Mononuclear cell (primary cell): ENCODE measurements around the gene CRABP1. TPM values are rescaled to one million over a fixed set of nuclear protein-coding genes. Genes with fewer than 3 reads are reported as not detected.
"Not testable (repeated sequence)": the region's sequence is repeated elsewhere in the genome, so short reads cannot be mapped to it uniquely, and the experiment has no call there.

Experiments
- H3K27me3 ChIP-seq: 2 replicates; pipeline ENCODE4 v1.6.0; 2011; ENCODE audit warnings: low read length, control low read depth; ENCODE audit not compliant: insufficient read depth
- H3K4me1 ChIP-seq: 2 replicates; pipeline ENCODE4 v1.5.1; 2011; ENCODE audit warnings: mild to moderate bottlenecking, low read length, control low read depth; ENCODE audit not compliant: insufficient read depth
- H3K4me3 ChIP-seq: 2 replicates; pipeline ENCODE4 v1.5.1; 2011; ENCODE audit warnings: mild to moderate bottlenecking, low read length, moderate library complexity
- H3K9me3 ChIP-seq: 2 replicates; pipeline ENCODE4 v1.5.1; 2011; ENCODE audit warnings: low read depth, mild to moderate bottlenecking, control low read depth, low read length
- total RNA-seq: library from RNA; depleted of rRNA; stranded (reverse); fragments of >200 nt; gene quantifications from one replicate; pipeline ENCODE4 v1.2.3, GENCODE V29; 2012

The CRABP1 gene
- total RNA-seq, 1 donor: not detected

DNA sequence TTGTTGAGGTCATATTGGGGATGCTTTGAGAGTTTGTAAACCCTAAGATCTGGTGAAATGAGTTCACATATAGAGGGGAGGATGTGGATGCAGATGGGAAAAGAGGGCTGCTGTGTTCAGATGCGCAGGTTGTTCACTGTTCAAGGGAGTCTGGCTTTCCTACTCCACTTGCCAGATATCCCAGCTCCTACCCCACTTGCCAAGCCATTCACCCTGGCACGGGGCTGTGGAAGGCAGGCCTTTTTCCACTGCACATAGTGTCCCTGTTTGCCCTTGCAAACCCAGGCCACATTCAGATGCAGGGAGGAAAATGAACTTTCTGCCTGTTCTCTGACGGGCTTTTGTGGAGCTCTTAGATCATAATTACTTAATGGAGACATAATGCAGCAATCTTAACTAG, 29.0 kb downstream of the CRABP1 start:
- Histone ChIP-seq H3K4me3 (no peak overlapping the region), H3K4me1 (no peaks in the 10 kb centered on the region), H3K9me3 (no peaks in the 10 kb centered on the region), H3K27me3 (no peaks in the 10 kb centered on the region)

DNA sequence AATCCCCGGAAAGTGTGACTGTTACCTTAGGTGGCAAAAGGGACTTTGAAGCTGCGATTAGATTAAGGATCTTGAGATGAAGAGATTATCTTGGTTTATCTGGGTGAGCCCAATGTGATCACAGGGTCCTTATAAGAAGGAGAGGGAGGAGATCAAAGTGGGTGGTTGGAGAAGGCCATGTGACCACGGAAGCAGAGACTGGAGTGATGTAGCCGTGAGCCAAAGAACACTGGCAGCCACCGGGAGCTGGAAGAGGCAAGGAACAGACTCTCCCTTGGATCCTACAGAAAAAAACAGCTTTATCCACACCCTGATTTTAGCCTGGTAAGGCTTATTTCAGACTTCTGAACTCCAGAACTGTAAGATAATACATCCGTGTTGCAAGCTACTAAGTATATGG, 29.9 kb downstream of the CRABP1 start:
- H3K4me3 ChIP-seq: no peak overlapping the region
- H3K27me3 ChIP-seq: no peaks in the 10 kb centered on the region
- H3K9me3 ChIP-seq: no peaks in the 10 kb centered on the region
- H3K4me1 ChIP-seq: peaks cover 5% of the 10 kb centered on the region

DNA sequence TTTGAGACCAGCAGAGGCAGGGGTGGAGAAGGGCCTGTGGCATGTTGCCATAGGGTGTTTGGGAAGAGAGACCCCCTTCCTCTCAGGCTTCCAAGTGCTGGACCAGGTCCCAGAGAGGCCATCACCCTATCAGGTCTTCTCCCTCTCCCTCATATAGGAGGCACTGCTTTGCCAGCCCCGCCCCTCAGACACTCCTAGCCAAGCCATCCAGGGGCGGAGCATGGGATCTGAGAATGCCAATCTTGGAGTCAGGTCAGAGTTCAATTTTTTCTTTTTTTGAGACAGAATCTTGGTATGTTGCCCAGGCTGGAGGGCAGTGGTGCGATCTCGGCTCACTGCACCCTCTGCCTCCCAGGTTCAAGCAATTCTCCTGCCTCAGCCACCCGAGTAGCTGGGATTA, 32.7 kb downstream of the CRABP1 start:
- Histone ChIP-seq H3K4me1 (peaks cover 5% of the 10 kb centered on the region), H3K4me3 (no peak overlapping the region), H3K9me3 (no peaks in the 10 kb centered on the region), H3K27me3 (no peaks in the 10 kb centered on the region)

DNA sequence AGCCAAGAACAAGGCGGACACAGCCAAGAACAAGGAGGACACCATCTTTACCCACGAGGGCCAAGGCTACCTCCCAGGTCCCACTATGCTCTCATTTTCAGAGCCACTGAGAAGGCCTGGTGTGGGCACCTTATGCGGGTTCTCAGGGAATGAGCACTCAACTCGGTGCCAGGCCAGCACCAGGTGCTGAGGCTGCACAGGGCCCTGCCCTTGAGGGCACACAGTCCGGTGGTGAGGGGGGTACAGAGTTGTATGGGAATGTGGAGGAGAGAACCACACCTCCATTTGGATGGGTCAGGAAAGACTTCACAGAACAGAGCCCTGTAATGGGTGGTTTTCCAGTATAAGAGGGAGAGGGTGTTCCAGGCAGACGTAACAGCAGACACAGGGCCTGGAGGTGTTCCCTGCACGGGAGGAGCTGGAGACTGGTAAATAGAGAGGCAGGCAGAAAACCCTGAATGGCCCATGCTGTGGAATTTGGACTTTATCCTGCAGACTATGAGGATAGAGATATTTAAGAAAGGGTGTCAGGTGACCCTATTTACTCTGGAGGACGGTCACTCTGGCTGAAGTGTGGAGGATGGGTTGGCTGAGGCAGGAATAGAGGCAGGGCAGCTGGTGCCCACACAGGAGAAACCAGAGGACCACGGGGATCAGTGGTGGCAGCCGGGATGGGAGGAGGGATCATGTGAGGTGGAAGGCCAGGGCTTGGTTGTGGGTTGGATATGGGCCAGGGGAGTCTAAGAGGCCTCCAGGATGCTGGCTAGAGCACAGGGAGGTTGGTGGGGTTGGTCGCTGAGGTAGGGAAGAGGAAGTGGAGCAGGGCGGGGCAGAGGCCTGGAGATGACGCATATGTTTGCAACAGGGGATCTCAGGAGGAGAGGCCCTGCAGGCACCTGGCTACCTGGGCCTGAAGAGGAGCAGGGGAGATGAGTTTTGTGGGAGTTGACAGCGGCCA, 34.6 kb downstream of the CRABP1 start:
- Histone ChIP-seq H3K27me3 (no peaks in the 10 kb centered on the region), H3K9me3 (no peaks in the 10 kb centered on the region), H3K4me3 (no peak overlapping the region), H3K4me1 (peaks cover 5% of the 10 kb centered on the region)

DNA sequence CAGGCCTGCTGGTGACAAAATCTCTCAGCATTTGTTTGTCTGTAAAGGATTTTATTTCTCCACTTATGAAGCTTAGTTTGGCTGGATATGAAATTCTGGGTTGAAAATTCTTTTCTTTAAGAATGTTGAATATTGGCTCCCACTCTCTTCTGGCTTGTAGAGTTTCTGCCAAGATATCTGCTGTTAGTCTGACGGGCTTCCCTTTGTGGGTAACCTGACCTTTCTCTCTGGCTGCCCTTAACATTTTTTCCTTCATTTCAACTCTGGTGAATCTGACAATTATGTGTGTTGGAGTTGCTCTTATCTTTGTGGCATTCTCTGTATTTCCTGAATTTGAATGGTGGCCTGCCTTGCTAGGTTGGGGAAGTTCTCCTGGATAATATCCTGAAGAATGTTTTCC, 40.0 kb downstream of the CRABP1 start:
- not testable (repeated sequence) for H3K27me3 ChIP-seq, H3K4me3 ChIP-seq, H3K4me1 ChIP-seq

DNA sequence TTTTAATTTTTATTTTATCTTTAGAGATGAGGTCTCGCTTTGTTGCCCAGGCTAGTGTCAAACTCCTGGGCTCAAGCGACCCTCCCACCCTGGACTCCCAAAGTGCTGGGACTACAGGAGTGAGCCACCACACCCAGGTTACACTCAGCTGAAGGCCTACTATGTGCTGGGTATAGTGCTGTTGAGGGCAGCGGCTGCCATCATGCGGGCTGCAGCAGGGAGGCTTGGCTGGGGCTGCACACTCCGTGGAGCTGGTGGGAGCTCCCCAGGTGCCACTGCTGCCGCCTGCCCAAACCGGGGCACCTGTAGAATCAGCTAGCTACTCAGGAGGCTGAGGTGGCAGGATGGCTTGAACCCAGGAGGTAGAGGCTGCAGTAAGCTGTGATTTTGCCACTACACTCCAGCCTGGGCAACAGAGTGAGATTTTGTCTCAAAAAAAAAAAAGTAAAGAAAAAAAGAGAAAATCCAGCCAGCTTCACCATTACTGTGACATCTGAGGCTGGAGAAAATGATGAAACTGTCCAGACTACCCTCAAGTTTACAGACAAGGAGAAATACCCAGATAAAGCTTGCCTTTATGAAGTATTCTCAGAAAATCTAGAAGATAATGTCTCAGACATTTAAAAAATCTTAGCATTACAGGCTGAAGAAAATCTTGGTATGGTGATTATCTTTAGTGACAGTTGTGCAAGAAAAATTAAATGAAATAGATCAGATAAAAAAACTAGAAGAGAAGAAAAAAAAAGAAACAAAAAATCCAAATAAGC, 42.1 kb downstream of the CRABP1 start:
- no peak overlapping the region for H3K4me3 ChIP-seq
- no peaks in the 10 kb centered on the region for H3K4me1 ChIP-seq
- H3K9me3 ChIP-seq: no peaks in the 10 kb centered on the region
- H3K27me3 ChIP-seq: peaks cover 2% of the 10 kb centered on the region

More for the DNA sequence above, 40.0 kb downstream of the CRABP1 start:
- not testable (repeated sequence) for H3K9me3 ChIP-seq

DNA sequence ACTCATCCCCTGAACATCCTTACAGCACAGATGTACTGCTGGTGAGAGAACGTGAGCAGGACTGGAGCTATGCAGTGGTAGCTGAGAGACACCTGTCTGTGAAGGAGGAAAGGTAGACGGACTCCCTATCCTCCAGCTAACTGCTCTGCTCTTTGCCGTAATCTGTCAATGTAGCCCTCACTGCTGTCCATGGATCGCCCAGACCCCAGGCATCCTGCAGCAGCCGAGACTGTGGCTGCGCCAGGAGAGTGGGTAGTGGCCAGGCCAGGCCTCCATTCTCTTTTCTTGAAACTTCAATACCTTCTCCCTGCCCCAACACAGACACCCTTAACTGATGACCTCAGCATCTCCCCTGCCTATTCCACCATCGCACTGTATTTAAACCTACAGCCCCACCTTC, 44.5 kb downstream of the CRABP1 start:
- no peaks in the 10 kb centered on the region for H3K9me3 ChIP-seq
- peaks cover 2% of the 10 kb centered on the region for H3K27me3 ChIP-seq
- H3K4me3 ChIP-seq: no peak overlapping the region
- H3K4me1 ChIP-seq: no peaks in the 10 kb centered on the region

DNA sequence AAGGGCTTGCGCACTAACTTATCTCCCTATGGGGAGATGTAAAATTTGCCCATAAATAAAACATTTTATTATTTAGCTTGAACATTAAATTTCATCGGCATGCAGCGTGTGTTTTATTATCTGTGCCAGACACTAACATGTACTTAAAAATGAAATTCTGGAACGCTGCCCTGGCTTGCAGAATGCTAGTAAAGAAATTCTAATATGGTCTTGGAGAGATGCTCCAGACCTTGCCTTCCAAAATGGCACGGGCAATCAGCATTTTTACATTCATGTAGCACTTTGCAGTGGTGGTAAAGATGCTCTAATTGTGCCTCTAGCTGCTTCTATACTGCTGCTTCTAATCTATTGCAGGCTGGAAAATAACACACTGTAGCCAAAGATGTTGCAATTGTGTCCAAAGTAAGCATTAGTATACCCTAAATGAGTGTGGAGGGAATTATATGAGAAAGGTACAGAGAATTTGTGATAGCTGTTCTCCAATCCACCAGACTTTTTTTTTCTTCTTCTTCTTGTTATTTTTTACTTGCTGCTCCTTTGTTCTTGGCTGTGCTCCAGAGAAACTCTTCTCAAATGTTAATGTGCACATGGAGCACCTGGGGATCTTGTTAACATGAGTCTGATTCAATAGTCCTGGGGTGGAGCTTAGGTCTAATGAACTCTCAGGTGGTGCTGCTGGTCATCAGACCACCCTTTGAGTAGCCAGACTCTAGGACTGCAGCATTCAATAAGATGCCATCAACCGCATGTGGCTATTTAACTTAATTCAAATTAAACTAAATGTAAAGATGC, 47.3 kb downstream of the CRABP1 start:
- Histone ChIP-seq H3K27me3 (peaks cover 2% of the 10 kb centered on the region), H3K4me3 (no peak overlapping the region), H3K4me1 (no peaks in the 10 kb centered on the region), H3K9me3 (no peaks in the 10 kb centered on the region)

DNA sequence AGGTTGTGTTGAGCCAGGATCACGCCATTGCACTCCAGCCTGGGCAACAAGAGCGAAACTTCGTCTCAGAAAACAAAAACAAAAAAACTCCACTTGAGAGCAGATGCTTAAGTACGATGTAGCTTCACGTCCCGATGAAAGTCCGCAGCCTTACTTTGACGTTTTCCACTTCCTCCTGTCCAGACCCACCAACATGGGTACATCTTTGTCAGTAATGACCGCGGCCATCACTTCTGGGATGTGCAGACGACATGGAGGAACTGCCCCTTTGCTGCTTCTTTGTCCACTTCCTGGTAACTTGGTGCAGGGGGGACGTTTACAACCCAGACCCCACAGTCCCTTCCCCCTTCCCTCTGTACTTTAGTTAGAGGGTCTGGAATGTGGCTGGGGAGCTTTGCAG, 48.7 kb downstream of the CRABP1 start:
- H3K4me3 ChIP-seq: no peak overlapping the region
- no peaks in the 10 kb centered on the region for H3K27me3 ChIP-seq
- H3K4me1 ChIP-seq: no peaks in the 10 kb centered on the region
- no peaks in the 10 kb centered on the region for H3K9me3 ChIP-seq

DNA sequence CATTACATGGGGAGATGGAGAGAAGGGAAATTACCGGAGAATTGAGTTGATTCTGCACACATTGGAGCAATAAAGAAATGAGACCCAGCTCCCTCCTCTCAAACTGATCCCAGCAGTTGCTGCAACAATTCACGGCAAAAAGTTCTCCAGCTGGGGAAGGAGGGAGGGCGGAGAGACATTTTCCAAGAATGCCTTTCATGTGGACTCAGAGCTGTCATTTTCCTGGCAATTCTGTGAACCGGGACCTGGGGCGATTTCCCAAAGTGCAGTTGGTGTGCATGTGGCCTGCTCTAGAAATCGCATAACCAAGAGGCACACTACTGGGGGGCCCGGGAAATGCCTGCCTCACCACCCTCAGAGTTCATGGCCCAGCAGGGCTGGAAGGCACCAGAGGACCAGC, 49.2 kb downstream of the CRABP1 start:
- H3K4me3 ChIP-seq: no peak overlapping the region
- no peaks in the 10 kb centered on the region for H3K27me3 ChIP-seq
- no peaks in the 10 kb centered on the region for H3K9me3 ChIP-seq
- no peaks in the 10 kb centered on the region for H3K4me1 ChIP-seq

DNA sequence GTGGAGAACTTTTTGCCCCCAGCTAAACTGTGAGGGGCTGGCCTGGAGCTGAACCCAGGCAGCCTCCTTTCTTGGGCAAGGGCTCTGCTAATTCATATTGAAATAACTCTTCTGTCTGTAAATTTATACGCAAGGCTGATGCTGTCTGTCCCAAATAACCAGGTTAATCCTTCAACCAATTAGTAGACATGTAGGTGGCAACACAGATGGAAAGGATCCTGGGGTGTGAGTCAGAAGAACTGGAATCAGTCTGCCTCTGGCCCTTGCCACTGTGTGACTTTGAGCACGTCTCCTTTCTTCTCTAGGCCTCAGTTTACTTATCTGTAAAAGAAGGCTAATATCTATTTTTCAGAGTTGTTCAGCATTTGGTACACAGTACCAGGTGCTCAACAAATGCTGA, 49.6 kb downstream of the CRABP1 start:
- Histone ChIP-seq H3K27me3 (no peaks in the 10 kb centered on the region), H3K4me1 (no peaks in the 10 kb centered on the region), H3K4me3 (no peak overlapping the region), H3K9me3 (no peaks in the 10 kb centered on the region)

DNA sequence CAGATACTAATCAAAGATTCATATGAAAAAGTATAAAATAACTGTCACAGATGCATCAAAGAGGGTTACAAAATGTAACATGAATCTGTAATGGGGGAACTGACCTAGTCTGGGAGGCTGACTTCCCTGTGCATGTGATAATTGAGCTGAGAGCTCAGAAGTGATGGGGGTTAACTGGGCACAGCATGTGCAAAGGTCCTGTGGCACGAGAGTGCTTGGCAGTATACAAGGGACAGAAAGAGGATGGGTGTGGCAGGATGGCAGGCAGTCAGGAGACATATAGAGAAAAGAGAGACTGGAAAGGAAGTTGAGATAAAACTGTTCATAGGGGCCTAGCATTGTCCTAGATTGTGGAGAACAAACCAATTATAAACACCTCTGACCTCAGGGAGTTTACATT, 50.1 kb downstream of the CRABP1 start:
- Histone ChIP-seq H3K27me3 (no peaks in the 10 kb centered on the region), H3K4me3 (no peak overlapping the region), H3K4me1 (no peaks in the 10 kb centered on the region), H3K9me3 (no peaks in the 10 kb centered on the region)

DNA sequence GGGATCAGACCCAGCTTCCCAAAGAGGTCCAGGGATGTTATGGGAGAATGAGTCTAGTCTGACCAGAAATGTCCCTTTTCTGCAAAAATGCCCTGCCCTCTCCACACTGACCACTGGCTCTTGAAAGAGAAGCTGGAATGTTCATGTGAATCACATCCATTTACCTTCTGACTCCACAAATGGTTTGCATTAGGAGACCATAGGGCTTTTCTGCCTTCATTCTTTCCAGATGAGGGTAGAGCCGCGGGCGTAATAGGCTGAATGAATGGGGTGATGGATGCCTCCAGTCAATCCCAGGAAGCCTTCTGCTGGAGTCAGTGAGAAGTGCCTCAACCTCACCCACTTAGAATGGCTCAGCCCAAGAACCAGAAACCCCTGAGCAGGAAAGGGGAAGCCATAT, 50.7 kb downstream of the CRABP1 start:
- no peaks in the 10 kb centered on the region for H3K27me3 ChIP-seq
- no peaks in the 10 kb centered on the region for H3K4me1 ChIP-seq
- H3K4me3 ChIP-seq: no peak overlapping the region
- no peaks in the 10 kb centered on the region for H3K9me3 ChIP-seq

DNA sequence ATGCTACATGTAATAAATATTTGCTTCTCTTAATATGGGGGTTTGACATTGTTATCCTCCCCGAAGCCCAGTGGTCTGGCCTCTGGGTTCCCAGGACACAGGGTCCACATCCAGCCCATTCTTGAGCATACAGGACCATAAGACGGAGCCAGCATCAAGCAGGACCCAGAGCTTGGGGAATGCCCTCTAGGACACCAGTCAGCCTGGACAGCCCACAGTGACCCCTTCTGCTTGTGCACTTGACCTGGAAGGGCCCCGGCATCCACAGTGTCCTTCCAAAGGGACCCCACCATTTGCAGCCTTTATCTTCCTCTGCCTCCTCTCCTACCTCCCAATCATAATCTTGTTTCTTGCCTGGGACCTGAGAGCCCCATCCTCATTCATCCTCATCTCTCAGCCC, 51.6 kb downstream of the CRABP1 start:
- Histone ChIP-seq H3K4me1 (no peaks in the 10 kb centered on the region), H3K27me3 (no peaks in the 10 kb centered on the region), H3K9me3 (no peaks in the 10 kb centered on the region), H3K4me3 (no peak overlapping the region)

DNA sequence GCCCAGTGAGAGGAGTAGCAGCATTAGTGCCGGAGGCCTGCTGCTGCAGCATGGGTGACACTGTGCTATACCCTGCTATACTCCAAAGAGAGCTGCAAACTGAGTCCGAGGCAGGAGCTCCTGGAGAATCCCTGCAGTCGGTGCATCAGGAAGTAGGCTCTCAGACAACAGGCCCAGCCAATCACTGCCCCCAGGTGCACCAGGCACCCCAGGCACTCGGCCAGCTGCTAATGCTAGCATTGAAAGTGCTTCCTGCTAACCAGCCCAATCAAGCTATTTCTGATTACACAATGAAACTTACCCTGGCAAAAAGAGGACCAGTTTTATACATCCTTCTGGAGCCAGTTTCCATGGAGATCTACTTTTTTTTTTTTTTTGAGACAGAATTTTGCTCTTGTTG, 52.3 kb downstream of the CRABP1 start:
- H3K4me1 ChIP-seq: no peaks in the 10 kb centered on the region
- H3K27me3 ChIP-seq: no peaks in the 10 kb centered on the region

More for the DNA sequence above, 52.3 kb downstream of the CRABP1 start:
- no peaks in the 10 kb centered on the region for H3K9me3 ChIP-seq
- no peak overlapping the region for H3K4me3 ChIP-seq
